ENCODE results near the gene ZNF791. TPM values are rescaled to one million over a fixed set of nuclear protein-coding genes. Genes with fewer than 3 reads are reported as not detected.

ZNF791 gene
- polyA plus RNA-seq, 2 donors: 5.1 to 8.1 TPM

Other genes with a start within 250 kb of the ZNF791 start
- under 1 TPM; 0.26 to 0.58 TPM for gene ZNF442, start 245.2 kb upstream of the ZNF791 start, polyA plus RNA-seq
- 1 to 10 TPM; 1.5 to 3.3 TPM for gene ZNF799, start 209.6 kb upstream of the ZNF791 start, polyA plus RNA-seq
- gene ZNF443, start 169.9 kb upstream of the ZNF791 start, polyA plus RNA-seq: 1 to 10 TPM; 1.5 to 3.5 TPM
- gene ZNF709, start 126.1 kb upstream of the ZNF791 start, polyA plus RNA-seq: under 1 TPM; 0.38 to 0.45 TPM
- 1 to 10 TPM; 2.9 to 3.8 TPM for gene ZNF564, start 59.4 kb upstream of the ZNF791 start, polyA plus RNA-seq
- gene ZNF490, start 107 bp upstream of the ZNF791 start, polyA plus RNA-seq: under 1 TPM; 0.36 to 0.61 TPM
- gene MAN2B1, start 55.8 kb downstream of the ZNF791 start, polyA plus RNA-seq: 10 to 100 TPM; 22.6 to 26.6 TPM
- 10 to 100 TPM in 1 of 2 donors, 1 to 10 TPM in 1; 8.9 to 14.4 TPM for gene WDR83, start 55.9 kb downstream of the ZNF791 start, polyA plus RNA-seq
- gene DHPS, start 71.0 kb downstream of the ZNF791 start, polyA plus RNA-seq: 10 to 100 TPM; 45.5 to 51.3 TPM
- not detected for gene GNG14, start 77.1 kb downstream of the ZNF791 start, polyA plus RNA-seq
- gene FBXW9, start 85.7 kb downstream of the ZNF791 start, polyA plus RNA-seq: 10 to 100 TPM in 1 of 2 donors, 1 to 10 TPM in 1; 5.0 to 12.3 TPM
- gene TNPO2, start 113.0 kb downstream of the ZNF791 start, polyA plus RNA-seq: 10 to 100 TPM; 29.7 to 37.2 TPM
- 100 to 1,000 TPM; 212 to 215 TPM for gene TRIR, start 123.8 kb downstream of the ZNF791 start, polyA plus RNA-seq
- gene GET3, start 126.6 kb downstream of the ZNF791 start, polyA plus RNA-seq: 10 to 100 TPM; 46.2 to 74.1 TPM
- gene BEST2, start 140.9 kb downstream of the ZNF791 start, polyA plus RNA-seq: under 1 TPM; 0.06 TPM
- 100 to 1,000 TPM in 1 of 2 donors, 10 to 100 TPM in 1; 47.9 to 103 TPM for gene HOOK2, start 164.6 kb downstream of the ZNF791 start, polyA plus RNA-seq
- 100 to 1,000 TPM; 175 to 339 TPM for gene JUNB, start 180.6 kb downstream of the ZNF791 start, polyA plus RNA-seq
- 100 to 1,000 TPM; 157 to 323 TPM for gene PRDX2, start 190.9 kb downstream of the ZNF791 start, polyA plus RNA-seq
- 1 to 10 TPM; 2.8 to 8.4 TPM for gene THSD8, start 191.1 kb downstream of the ZNF791 start, polyA plus RNA-seq
- gene RNASEH2A, start 195.7 kb downstream of the ZNF791 start, polyA plus RNA-seq: 10 to 100 TPM in 1 of 2 donors, 1 to 10 TPM in 1; 6.9 to 20.8 TPM
- gene RTBDN, start 223.7 kb downstream of the ZNF791 start, polyA plus RNA-seq: not detected
- gene MAST1, start 227.6 kb downstream of the ZNF791 start, polyA plus RNA-seq: under 1 TPM; 0.18 to 0.22 TPM